GM23338 (cell line): ENCODE data around the gene MAP2K7. TPM values are rescaled to one million over a fixed set of nuclear protein-coding genes. Genes with fewer than 3 reads are reported as not detected.

Experiments used
- ATAC-seq: fragments of 200-7000 bp; cut with Tn5 transposase; 3 replicates; pipeline ENCODE4 v1.9.1; 2020
- DNase-seq: peaks from one replicate; pipeline ENCODE4 v3.0.0-alpha.2; 2015; ENCODE audit warnings: low spot score
- H2AFZ ChIP-seq: fragments of 200-600 bp; sonication (generic); 2 replicates; pipeline ENCODE4 v1.8.0; 2016; ENCODE audit warnings: antibody characterized with exemption, mild to moderate bottlenecking, moderate library complexity
- H3F3A ChIP-seq: fragments of 200-600 bp; sonication (generic); replicated peaks from 2 replicates; pipeline ENCODE4 v1.8.0; 2017; ENCODE audit warnings: antibody characterized with exemption, mixed run types, low read depth
- H3K27ac ChIP-seq: fragments of 200-600 bp; sonication (generic); 2 replicates; pipeline ENCODE4 v1.6.1; 2016; ENCODE audit warnings: low read depth
- H3K27me3 ChIP-seq: fragments of 200-600 bp; sonication (generic); 2 replicates; pipeline ENCODE4 v1.8.0; 2016; ENCODE audit warnings: mild to moderate bottlenecking, mixed run types, moderate library complexity; ENCODE audit not compliant: insufficient read depth
- H3K36me3 ChIP-seq: fragments of 200-600 bp; sonication (generic); 2 replicates; pipeline ENCODE4 v1.8.0; 2016; ENCODE audit warnings: mild to moderate bottlenecking; ENCODE audit not compliant: insufficient read depth
- H3K4me1 ChIP-seq: fragments of 200-600 bp; sonication (generic); 2 replicates; pipeline ENCODE4 v1.8.0; 2016; ENCODE audit warnings: mild to moderate bottlenecking, moderate library complexity; ENCODE audit not compliant: insufficient read depth
- H3K4me2 ChIP-seq: fragments of 200-600 bp; sonication (generic); 2 replicates; pipeline ENCODE4 v1.7.1; 2017; ENCODE audit warnings: mixed run types
- H3K4me3 ChIP-seq: fragments of 200-600 bp; sonication (generic); 2 replicates; pipeline ENCODE4 v1.6.1; 2016; ENCODE audit warnings: mixed run types
- H3K79me2 ChIP-seq: fragments of 200-600 bp; sonication (generic); replicated peaks from 2 replicates; pipeline ENCODE4 v1.8.0; 2017; ENCODE audit warnings: mild to moderate bottlenecking; ENCODE audit not compliant: insufficient read depth
- H3K9me2 ChIP-seq: fragments of 200-600 bp; sonication (generic); 2 replicates; pipeline ENCODE4 v1.8.0; 2017; ENCODE audit not compliant: insufficient read depth
- H4K20me1 ChIP-seq: fragments of 200-600 bp; sonication (generic); replicated peaks from 2 replicates; pipeline ENCODE4 v1.8.0; 2017; ENCODE audit warnings: mild to moderate bottlenecking; ENCODE audit not compliant: insufficient read depth
- H3K27ac Mint-ChIP-seq: 2 replicates; pipeline ENCODE4 v1.8.0; 2020; ENCODE audit warnings: inconsistent platforms, mild to moderate bottlenecking, moderate library complexity, mixed read lengths
- H3K27me3 Mint-ChIP-seq: 3 replicates; pipeline ENCODE4 v1.8.0; 2022; ENCODE audit warnings: low read depth, mild to moderate bottlenecking, moderate library complexity, mixed read lengths, inconsistent platforms; ENCODE audit not compliant: insufficient read depth, poor library complexity
- H3K36me3 Mint-ChIP-seq: 3 replicates; pipeline ENCODE4 v1.8.0; 2021; ENCODE audit warnings: low read depth, mild to moderate bottlenecking, inconsistent platforms, moderate library complexity, mixed read lengths
- H3K4me1 Mint-ChIP-seq: 3 replicates; pipeline ENCODE4 v1.8.0; 2020; ENCODE audit warnings: mild to moderate bottlenecking, inconsistent platforms, mixed read lengths
- H3K4me3 Mint-ChIP-seq: 3 replicates; pipeline ENCODE4 v1.8.0; 2021; ENCODE audit warnings: moderate library complexity, mild to moderate bottlenecking, inconsistent platforms, mixed read lengths
- H3K9me3 Mint-ChIP-seq: 3 replicates; pipeline ENCODE4 v1.8.0; 2020; ENCODE audit warnings: moderate library complexity, mild to moderate bottlenecking, inconsistent platforms, mixed read lengths
- CREB1 ChIP-seq: fragments of 250-450 bp; sonication (Bioruptor Pico); IDR thresholded peaks from 2 replicates; pipeline ENCODE4 v1.5.0; 2020; ENCODE audit warnings: low read depth, mild to moderate bottlenecking, moderate library complexity
- EZH2 ChIP-seq: fragments of 200-600 bp; sonication (generic); IDR thresholded peaks from one replicate; pipeline ENCODE4 v1.8.0; 2017; ENCODE audit warnings: antibody characterized with exemption, mild to moderate bottlenecking, low read depth; ENCODE audit not compliant: unreplicated experiment
- JUNB ChIP-seq: IDR thresholded peaks from one replicate; pipeline ENCODE4 v1.6.1; 2016; ENCODE audit warnings: antibody characterized with exemption; ENCODE audit not compliant: unreplicated experiment
- NANOG ChIP-seq: IDR thresholded peaks from 2 replicates; pipeline ENCODE4 v1.6.1; 2016; ENCODE audit warnings: antibody characterized with exemption, borderline replicate concordance
- POLR2AphosphoS5 ChIP-seq: IDR thresholded peaks from 2 replicates; pipeline ENCODE4 v1.6.1; 2016; ENCODE audit warnings: antibody characterized with exemption, low read depth
- STAT1 ChIP-seq: IDR thresholded peaks from one replicate; pipeline ENCODE4 v1.6.1; 2016; ENCODE audit warnings: antibody characterized with exemption; ENCODE audit not compliant: unreplicated experiment
- ZNF114 ChIP-seq: fragments of 250-450 bp; sonication (Bioruptor Pico); IDR thresholded peaks from 2 replicates; pipeline ENCODE4 v1.5.0; 2020; ENCODE audit warnings: mild to moderate bottlenecking, moderate library complexity
- ZNF331 ChIP-seq: fragments of 250-450 bp; sonication (Bioruptor Pico); IDR thresholded peaks from 2 replicates; pipeline ENCODE4 v1.5.0; 2020; ENCODE audit warnings: low read depth, mild to moderate bottlenecking, moderate library complexity
- polyA plus RNA-seq: library from polyadenylated mRNA; unstranded; fragments of >200 nt; fragmentation: Nextera tagmentation; extraction: Ambion mirVana; gene quantifications from 2 replicates; pipeline ENCODE4 v1.2.1, GENCODE V29; 2016
- total RNA-seq: library from RNA; depleted of rRNA; stranded (reverse); fragments of >200 nt; shearing (Covaris generic); gene quantifications from 2 replicates; pipeline ENCODE4 v1.2.3, GENCODE V29; 2014
- TF ChIP-seq, protein P1 (sequence below), 2 experiments: fragments of 200-600 bp in 1 of 2; sonication (generic) in 1 of 2; conservative IDR thresholded peaks; 2 replicates each; pipeline versions ENCODE4 v1.5.1 to v1.6.1; 2016 to 2017; ENCODE audit warnings: antibody characterized with exemption in 2 of 2, low read depth in 2 of 2, mild to moderate bottlenecking in 2 of 2, moderate library complexity in 1 of 2
- TF ChIP-seq, protein P2 (sequence below): IDR thresholded peaks from 2 replicates; pipeline ENCODE4 v1.6.1; 2016; ENCODE audit warnings: antibody characterized with exemption
- TF ChIP-seq, protein P3 (sequence below): IDR thresholded peaks from one replicate; pipeline ENCODE4 v1.6.1; 2018; ENCODE audit warnings: antibody characterized with exemption; ENCODE audit not compliant: unreplicated experiment
- TF ChIP-seq, protein P4 (sequence below): fragments of 250-450 bp; sonication (Bioruptor Pico); IDR thresholded peaks from 2 replicates; pipeline ENCODE4 v1.5.0; 2020; ENCODE audit warnings: mild to moderate bottlenecking, moderate library complexity

MAP2K7 gene
- total and polyA plus RNA-seq, 2 experiments from 2014 or later = 11.3 to 22.6 TPM

DNA sequence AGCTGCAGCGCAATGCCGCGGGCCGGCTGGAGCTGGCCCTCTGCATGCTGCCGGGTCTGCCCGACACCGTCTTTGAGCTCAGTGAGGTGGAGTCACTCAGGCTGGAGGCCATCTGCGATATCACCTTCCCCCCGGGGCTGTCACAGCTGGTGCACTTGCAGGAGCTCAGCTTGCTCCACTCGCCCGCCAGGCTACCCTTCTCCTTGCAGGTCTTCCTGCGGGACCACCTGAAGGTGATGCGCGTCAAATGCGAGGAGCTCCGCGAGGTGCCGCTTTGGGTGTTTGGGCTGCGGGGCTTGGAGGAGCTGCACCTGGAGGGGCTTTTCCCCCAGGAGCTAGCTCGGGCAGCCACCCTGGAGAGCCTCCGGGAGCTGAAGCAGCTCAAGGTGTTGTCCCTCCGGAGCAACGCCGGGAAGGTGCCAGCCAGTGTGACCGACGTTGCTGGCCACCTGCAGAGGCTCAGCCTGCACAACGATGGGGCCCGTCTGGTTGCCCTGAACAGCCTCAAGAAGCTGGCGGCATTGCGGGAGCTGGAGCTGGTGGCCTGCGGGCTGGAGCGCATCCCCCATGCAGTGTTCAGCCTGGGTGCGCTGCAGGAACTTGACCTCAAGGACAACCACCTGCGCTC lies 3.8 kb upstream of the MAP2K7 start (continued):
- TF ChIP-seq, protein P1, sequence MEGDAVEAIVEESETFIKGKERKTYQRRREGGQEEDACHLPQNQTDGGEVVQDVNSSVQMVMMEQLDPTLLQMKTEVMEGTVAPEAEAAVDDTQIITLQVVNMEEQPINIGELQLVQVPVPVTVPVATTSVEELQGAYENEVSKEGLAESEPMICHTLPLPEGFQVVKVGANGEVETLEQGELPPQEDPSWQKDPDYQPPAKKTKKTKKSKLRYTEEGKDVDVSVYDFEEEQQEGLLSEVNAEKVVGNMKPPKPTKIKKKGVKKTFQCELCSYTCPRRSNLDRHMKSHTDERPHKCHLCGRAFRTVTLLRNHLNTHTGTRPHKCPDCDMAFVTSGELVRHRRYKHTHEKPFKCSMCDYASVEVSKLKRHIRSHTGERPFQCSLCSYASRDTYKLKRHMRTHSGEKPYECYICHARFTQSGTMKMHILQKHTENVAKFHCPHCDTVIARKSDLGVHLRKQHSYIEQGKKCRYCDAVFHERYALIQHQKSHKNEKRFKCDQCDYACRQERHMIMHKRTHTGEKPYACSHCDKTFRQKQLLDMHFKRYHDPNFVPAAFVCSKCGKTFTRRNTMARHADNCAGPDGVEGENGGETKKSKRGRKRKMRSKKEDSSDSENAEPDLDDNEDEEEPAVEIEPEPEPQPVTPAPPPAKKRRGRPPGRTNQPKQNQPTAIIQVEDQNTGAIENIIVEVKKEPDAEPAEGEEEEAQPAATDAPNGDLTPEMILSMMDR (conservative IDR thresholded peaks at IDR 0.05; ENCODE audit: low read depth in 2 of 2) = no peak
- TF ChIP-seq, protein P2, sequence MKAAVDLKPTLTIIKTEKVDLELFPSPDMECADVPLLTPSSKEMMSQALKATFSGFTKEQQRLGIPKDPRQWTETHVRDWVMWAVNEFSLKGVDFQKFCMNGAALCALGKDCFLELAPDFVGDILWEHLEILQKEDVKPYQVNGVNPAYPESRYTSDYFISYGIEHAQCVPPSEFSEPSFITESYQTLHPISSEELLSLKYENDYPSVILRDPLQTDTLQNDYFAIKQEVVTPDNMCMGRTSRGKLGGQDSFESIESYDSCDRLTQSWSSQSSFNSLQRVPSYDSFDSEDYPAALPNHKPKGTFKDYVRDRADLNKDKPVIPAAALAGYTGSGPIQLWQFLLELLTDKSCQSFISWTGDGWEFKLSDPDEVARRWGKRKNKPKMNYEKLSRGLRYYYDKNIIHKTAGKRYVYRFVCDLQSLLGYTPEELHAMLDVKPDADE = no peak
- TF ChIP-seq EZH2 (no peak), POLR2AphosphoS5 (no peak), CREB1 (CRISPR knock-in tag) (no peak)
- TF ChIP-seq, protein P3, sequence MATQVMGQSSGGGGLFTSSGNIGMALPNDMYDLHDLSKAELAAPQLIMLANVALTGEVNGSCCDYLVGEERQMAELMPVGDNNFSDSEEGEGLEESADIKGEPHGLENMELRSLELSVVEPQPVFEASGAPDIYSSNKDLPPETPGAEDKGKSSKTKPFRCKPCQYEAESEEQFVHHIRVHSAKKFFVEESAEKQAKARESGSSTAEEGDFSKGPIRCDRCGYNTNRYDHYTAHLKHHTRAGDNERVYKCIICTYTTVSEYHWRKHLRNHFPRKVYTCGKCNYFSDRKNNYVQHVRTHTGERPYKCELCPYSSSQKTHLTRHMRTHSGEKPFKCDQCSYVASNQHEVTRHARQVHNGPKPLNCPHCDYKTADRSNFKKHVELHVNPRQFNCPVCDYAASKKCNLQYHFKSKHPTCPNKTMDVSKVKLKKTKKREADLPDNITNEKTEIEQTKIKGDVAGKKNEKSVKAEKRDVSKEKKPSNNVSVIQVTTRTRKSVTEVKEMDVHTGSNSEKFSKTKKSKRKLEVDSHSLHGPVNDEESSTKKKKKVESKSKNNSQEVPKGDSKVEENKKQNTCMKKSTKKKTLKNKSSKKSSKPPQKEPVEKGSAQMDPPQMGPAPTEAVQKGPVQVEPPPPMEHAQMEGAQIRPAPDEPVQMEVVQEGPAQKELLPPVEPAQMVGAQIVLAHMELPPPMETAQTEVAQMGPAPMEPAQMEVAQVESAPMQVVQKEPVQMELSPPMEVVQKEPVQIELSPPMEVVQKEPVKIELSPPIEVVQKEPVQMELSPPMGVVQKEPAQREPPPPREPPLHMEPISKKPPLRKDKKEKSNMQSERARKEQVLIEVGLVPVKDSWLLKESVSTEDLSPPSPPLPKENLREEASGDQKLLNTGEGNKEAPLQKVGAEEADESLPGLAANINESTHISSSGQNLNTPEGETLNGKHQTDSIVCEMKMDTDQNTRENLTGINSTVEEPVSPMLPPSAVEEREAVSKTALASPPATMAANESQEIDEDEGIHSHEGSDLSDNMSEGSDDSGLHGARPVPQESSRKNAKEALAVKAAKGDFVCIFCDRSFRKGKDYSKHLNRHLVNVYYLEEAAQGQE = no peak

DNA sequence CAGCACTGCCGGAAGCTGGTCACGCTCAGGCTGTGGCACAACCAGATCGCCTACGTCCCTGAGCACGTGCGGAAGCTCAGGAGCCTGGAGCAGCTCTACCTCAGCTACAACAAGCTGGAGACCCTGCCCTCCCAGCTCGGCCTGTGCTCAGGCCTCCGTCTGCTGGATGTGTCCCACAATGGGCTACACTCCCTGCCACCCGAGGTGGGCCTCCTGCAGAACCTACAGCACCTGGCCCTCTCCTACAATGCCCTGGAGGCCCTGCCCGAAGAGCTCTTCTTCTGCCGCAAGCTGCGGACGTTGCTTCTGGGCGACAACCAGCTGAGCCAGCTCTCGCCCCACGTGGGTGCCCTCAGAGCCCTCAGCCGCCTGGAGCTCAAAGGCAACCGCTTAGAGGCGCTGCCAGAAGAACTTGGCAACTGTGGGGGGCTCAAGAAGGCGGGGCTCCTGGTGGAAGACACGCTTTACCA lies 3.2 kb upstream of the MAP2K7 start:
- Mint-ChIP-seq H3K27me3 (peaks cover 24% of the 10 kb centered on the region), H3K27ac (no peak overlapping the region), H3K4me3 (no peak overlapping the region), H3K9me3 (peaks cover 6% of the 10 kb centered on the region; the same call in 1 of the 3 replicates), H3K36me3 (peaks cover 17% of the 10 kb centered on the region; the same call in 2 of the 3 replicates), H3K4me1 (peaks cover 15% of the 10 kb centered on the region)
- DNase-seq (no peak), ATAC-seq (no peak)
- Histone ChIP-seq H3K4me3 (no peak overlapping the region), H3K27ac (no peak overlapping the region), H3K79me2 (peaks cover 11% of the 10 kb centered on the region), H3K4me2 (no peak overlapping the region), H4K20me1 (no peaks in the 10 kb centered on the region; the same call in 1 of the 2 replicates), H3K4me1 (peaks cover 11% of the 10 kb centered on the region), H2AFZ (no peak overlapping the region), H3K9me2 (no peaks in the 10 kb centered on the region), H3F3A (peaks cover 8% of the 10 kb centered on the region; the same call in 1 of the 2 replicates), H3K27me3 (no peaks in the 10 kb centered on the region), H3K36me3 (no peaks in the 10 kb centered on the region)
- no peak for TF ChIP-seq JUNB
- TF ChIP-seq NANOG = no peak
- no peak for TF ChIP-seq STAT1
- TF ChIP-seq EZH2 = no peak
- no peak for TF ChIP-seq ZNF331
- TF ChIP-seq, protein P4, sequence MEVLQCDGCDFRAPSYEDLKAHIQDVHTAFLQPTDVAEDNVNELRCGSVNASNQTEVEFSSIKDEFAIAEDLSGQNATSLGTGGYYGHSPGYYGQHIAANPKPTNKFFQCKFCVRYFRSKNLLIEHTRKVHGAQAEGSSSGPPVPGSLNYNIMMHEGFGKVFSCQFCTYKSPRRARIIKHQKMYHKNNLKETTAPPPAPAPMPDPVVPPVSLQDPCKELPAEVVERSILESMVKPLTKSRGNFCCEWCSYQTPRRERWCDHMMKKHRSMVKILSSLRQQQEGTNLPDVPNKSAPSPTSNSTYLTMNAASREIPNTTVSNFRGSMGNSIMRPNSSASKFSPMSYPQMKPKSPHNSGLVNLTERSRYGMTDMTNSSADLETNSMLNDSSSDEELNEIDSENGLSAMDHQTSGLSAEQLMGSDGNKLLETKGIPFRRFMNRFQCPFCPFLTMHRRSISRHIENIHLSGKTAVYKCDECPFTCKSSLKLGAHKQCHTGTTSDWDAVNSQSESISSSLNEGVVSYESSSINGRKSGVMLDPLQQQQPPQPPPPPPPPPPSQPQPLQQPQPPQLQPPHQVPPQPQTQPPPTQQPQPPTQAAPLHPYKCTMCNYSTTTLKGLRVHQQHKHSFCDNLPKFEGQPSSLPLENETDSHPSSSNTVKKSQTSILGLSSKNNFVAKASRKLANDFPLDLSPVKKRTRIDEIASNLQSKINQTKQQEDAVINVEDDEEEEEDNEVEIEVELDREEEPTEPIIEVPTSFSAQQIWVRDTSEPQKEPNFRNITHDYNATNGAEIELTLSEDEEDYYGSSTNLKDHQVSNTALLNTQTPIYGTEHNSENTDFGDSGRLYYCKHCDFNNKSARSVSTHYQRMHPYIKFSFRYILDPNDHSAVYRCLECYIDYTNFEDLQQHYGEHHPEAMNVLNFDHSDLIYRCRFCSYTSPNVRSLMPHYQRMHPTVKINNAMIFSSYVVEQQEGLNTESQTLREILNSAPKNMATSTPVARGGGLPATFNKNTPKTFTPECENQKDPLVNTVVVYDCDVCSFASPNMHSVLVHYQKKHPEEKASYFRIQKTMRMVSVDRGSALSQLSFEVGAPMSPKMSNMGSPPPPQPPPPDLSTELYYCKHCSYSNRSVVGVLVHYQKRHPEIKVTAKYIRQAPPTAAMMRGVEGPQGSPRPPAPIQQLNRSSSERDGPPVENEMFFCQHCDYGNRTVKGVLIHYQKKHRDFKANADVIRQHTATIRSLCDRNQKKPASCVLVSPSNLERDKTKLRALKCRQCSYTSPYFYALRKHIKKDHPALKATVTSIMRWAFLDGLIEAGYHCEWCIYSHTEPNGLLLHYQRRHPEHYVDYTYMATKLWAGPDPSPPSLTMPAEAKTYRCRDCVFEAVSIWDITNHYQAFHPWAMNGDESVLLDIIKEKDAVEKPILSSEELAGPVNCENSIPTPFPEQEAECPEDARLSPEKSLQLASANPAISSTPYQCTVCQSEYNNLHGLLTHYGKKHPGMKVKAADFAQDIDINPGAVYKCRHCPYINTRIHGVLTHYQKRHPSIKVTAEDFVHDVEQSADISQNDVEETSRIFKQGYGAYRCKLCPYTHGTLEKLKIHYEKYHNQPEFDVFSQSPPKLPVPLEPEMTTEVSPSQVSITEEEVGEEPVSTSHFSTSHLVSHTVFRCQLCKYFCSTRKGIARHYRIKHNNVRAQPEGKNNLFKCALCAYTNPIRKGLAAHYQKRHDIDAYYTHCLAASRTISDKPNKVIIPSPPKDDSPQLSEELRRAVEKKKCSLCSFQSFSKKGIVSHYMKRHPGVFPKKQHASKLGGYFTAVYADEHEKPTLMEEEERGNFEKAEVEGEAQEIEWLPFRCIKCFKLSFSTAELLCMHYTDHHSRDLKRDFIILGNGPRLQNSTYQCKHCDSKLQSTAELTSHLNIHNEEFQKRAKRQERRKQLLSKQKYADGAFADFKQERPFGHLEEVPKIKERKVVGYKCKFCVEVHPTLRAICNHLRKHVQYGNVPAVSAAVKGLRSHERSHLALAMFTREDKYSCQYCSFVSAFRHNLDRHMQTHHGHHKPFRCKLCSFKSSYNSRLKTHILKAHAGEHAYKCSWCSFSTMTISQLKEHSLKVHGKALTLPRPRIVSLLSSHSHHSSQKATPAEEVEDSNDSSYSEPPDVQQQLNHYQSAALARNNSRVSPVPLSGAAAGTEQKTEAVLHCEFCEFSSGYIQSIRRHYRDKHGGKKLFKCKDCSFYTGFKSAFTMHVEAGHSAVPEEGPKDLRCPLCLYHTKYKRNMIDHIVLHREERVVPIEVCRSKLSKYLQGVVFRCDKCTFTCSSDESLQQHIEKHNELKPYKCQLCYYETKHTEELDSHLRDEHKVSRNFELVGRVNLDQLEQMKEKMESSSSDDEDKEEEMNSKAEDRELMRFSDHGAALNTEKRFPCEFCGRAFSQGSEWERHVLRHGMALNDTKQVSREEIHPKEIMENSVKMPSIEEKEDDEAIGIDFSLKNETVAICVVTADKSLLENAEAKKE (CRISPR knock-in tag) = no peak
- TF ChIP-seq ZNF114 (CRISPR knock-in tag) = no peak
